MM.1S (cell line): ENCODE measurements around the gene CBFA2T3.

Source experiments
- CTCF ChIP-seq: fragments of 300-600 bp; sonication (generic); IDR thresholded peaks from 2 replicates; pipeline ENCODE4 v1.5.1; 2016; ENCODE audit warnings: antibody characterized with exemption, low read length, mixed read lengths
- EZH2 ChIP-seq: fragments of 300-600 bp; sonication (generic); optimal IDR thresholded peaks from 2 replicates; pipeline ENCODE3; 2017; ENCODE audit warnings: low read depth, mild to moderate bottlenecking, antibody characterized with exemption, low read length, mixed read lengths
- EZH2phosphoT487 ChIP-seq: fragments of 300-600 bp; sonication (generic); IDR thresholded peaks from 2 replicates; pipeline ENCODE4 v1.6.1; 2018; ENCODE audit warnings: antibody characterized with exemption, low read length

GRCh38 chr16:88989852-88990547 lies 13.0 kb upstream of the CBFA2T3 start:
- TF ChIP-seq EZH2 = no peak
- no peak for TF ChIP-seq CTCF
- TF ChIP-seq EZH2phosphoT487 = no peak
